ENCODE measurements around the gene FUBP1. TPM values are rescaled to one million over a fixed set of nuclear protein-coding genes. Genes with fewer than 3 reads are reported as not detected.

FUBP1 gene
- total RNA-seq, 2 experiments from 2014 or later = 256 to 257 TPM

DNA sequence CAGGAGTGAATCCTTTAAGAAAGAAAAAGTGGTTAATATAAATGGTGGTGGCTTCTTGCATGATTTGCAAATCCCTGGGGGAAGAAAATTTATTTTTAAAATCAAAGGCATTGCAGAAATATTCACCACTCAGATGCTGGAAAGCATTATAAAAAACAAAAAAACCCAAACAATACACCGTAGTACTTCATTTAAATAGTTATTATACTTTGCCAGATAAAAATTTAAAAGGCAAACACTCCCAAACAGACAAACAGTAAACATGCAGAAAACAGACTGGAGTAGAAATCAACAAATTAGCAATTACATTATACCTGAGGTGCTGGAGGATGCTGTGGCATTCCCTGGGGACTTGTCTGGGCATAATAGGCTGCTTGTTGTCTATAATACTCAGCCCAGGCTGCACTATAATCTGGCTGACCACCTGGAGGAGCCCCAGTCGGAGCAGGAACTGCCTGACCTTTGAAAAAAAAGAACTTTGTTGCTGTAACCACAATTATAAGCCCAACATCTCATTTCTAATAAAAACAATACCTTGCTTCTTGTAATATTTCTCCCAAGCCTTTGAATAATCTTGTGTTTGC lies 29.9 kb downstream of the FUBP1 start:
- Mint-ChIP-seq H3K36me3 (ENCODE audit: low read depth) (peaks cover 53% of the 10 kb centered on the region), H3K27me3 (no peaks in the 10 kb centered on the region), H3K9me3 (no peaks in the 10 kb centered on the region), H3K27ac (peak overlapping the region; percentile 57), H3K4me3 (no peak overlapping the region), H3K4me1 (ENCODE audit: low read depth) (peaks cover 50% of the 10 kb centered on the region)
- ATAC-seq = no peak
- POLR2A ChIA-PET = interaction anchor here (1.9 kb wide), 1 partner anchor 29 kb away, joined by 8 read pairs; the partner anchor contains the start of gene FUBP1
- DNase-seq = no peak
- intact Hi-C loops (cut with micrococcal nuclease) = no loop called here
- CTCF ChIA-PET = no interaction called here
- TF ChIP-seq CTCF (IDR thresholded peaks at IDR 0.05) = no peak

DNA sequence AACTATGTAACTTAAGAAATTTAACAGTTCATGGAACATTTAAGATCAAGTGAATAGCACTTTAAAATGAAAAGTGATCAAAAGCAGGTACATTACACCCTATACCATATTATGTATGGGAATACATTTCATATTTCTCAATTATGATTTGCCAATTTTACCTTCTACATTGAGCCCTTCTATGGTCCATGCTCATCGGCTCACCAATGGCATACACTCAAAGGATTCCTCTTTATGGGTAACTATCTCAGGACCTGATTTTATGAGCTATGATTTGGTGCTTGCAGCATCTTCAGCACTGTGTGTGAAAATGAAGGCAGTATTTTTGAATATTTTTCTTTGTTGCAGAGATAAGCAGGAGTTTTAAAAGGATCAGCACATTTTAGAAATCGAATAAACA lies 33.5 kb downstream of the FUBP1 start:
- intact Hi-C loops (cut with micrococcal nuclease) = no loop called here
- Mint-ChIP-seq H3K27ac (peak overlapping the region; percentile 64), H3K36me3 (ENCODE audit: low read depth) (peaks cover 48% of the 10 kb centered on the region), H3K9me3 (no peaks in the 10 kb centered on the region), H3K27me3 (no peaks in the 10 kb centered on the region), H3K4me1 (ENCODE audit: low read depth) (peaks cover 42% of the 10 kb centered on the region), H3K4me3 (no peak overlapping the region)
- TF ChIP-seq CTCF (IDR thresholded peaks at IDR 0.05) = no peak
- DNase-seq (no peak), ATAC-seq (no peak)
- ChIA-PET POLR2A (interaction anchor here (0.7 kb wide), 1 partner anchor 21 kb away, joined by 3 read pairs; no protein-coding TSS in a partner anchor), CTCF (no interaction called here)

DNA sequence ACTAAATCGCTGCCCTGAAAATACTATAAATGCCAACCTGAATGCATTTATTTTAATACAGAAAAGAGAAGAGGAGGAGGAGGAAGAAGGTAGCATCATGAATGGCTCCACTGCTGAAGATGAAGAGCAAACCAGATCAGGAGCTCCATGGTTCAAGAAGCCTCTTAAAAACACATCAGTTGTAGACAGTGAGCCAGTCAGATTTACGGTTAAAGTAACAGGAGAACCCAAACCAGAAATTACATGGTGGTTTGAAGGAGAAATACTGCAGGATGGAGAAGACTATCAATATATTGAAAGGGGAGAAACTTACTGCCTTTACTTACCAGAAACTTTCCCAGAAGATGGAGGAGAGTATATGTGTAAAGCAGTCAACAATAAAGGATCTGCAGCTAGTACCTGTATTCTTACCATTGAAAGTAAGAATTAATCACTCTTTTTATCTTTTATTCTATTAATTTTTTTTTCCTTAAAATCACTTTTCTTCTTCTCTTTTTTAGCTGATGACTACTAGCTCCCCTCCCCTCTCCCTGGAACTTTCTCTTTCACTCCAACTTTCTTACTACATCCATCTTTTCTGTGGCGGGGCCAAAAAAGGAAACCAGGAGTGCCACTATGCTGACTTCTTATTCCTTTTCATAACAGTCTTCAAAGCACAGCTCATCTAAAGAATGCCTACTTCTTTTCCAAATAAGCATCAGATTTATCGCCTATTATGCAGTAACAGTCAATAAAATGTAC lies 36.3 kb downstream of the FUBP1 start:
- CTCF ChIA-PET = interaction anchor here (0.6 to 1.6 kb wide), 2 partner anchors 9 to 31 kb away, joined by 3 to 4 read pairs; no protein-coding TSS in a partner anchor
- Mint-ChIP-seq H3K4me3 (no peak overlapping the region), H3K27ac (peak overlapping the region; percentile 12), H3K4me1 (ENCODE audit: low read depth) (peaks cover 28% of the 10 kb centered on the region), H3K27me3 (no peaks in the 10 kb centered on the region), H3K9me3 (no peaks in the 10 kb centered on the region), H3K36me3 (ENCODE audit: low read depth) (peaks cover 37% of the 10 kb centered on the region)
- ATAC-seq = no peak
- no peak for TF ChIP-seq CTCF (IDR thresholded peaks at IDR 0.05)
- DNase-seq = no peak
- POLR2A ChIA-PET = interaction anchor here (0.6 to 1.8 kb wide), 5 partner anchors 9 to 243 kb away, joined by 3 to 7 read pairs (median 4); partner anchors contain the start of gene FUBP1
- intact Hi-C loops (cut with micrococcal nuclease) = no loop called here

- Mint-ChIP-seq H3K4me1 (ENCODE audit: low read depth) (peaks cover 26% of the 10 kb centered on the region), H3K27me3 (no peaks in the 10 kb centered on the region), H3K36me3 (ENCODE audit: low read depth) (peaks cover 32% of the 10 kb centered on the region), H3K9me3 (no peaks in the 10 kb centered on the region), H3K4me3 (no peak overlapping the region), H3K27ac (peak overlapping the region; percentile 5)
- no peak for TF ChIP-seq CTCF (IDR thresholded peaks at IDR 0.05)
- no peak for ATAC-seq
- POLR2A ChIA-PET = interaction anchor here (0.9 kb wide), 1 partner anchor 10 kb away, joined by 3 read pairs; no protein-coding TSS in a partner anchor
- DNase-seq = no peak
- intact Hi-C loops (cut with micrococcal nuclease) = no loop called here
- CTCF ChIA-PET = no interaction called here
Observed at GRCh38 chr1:77940921-77941570, 37.8 kb downstream of the FUBP1 start.
